Measurements from ENCODE around the gene MYZAP. TPM values are rescaled to one million over a fixed set of nuclear protein-coding genes. Genes with fewer than 3 reads are reported as not detected.
A peak's percentile ranks its signal among the peaks of the same experiment; 100 is the strongest.

Gene MYZAP
- total RNA-seq, 1 donor from 2014 or later: not detected

DNA sequence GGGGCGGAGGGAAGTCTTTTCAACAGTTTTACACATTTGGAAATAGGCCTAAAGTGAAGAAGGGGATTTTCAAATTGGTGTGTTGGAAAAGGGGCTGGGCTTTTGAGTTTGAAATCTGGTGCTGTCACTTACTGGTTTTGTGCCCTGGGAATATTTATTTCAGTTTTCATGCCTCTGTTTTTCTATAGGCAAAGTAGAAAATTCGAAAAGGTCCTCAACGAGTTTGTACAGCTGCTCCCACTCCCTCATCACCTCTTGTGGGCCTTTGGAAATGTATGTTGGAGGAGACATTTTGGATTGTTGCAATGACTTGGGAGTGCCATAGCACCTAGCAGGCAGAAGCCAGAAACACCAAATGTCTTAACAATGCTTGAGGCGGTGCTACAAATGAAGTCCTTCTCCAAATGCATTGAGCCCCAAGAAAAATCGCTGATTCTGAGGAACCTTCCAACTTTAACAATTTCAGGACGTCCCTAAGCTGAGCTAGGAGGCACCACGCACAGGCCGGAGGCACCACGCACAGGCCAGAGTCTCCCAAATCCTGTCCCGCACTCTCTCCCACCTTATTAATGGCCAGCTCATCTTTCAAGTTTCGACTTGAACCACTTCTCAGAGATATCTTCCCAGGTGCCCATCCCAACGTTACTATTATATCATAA, 114.2 kb downstream of the MYZAP start:
- Mint-ChIP-seq H3K4me3 (peak overlapping the region; percentile 96), H3K27me3 (ENCODE audit: insufficient read depth, low read depth) (no peaks in the 10 kb centered on the region), H3K4me1 (peaks cover 15% of the 10 kb centered on the region), H3K36me3 (peaks cover 4% of the 10 kb centered on the region), H3K27ac (peak overlapping the region; percentile 64), H3K9me3 (no peaks in the 10 kb centered on the region)
- H3K27me3 ChIP-seq: peaks cover 30% of the 10 kb centered on the region
- peak overlapping the region; percentile 92 for H3K4me2 ChIP-seq
- H3K9ac ChIP-seq: no peak overlapping the region
- peaks cover 40% of the 10 kb centered on the region for H3K79me2 ChIP-seq (ENCODE audit: low read depth)
- DNase-seq (ENCODE audit: low spot score): no peak
- TF ChIP-seq EZH2 (IDR thresholded peaks at IDR 0.05): no peak
- no peak for TF ChIP-seq EZH2phosphoT487 (IDR thresholded peaks at IDR 0.05)
- no peak for TF ChIP-seq CTCF (IDR thresholded peaks at IDR 0.05)
- H2AFZ ChIP-seq (replicated peaks): peak overlapping the region; percentile 95
- H3K4me1 ChIP-seq: peaks cover 9% of the 10 kb centered on the region
- H3K4me3 ChIP-seq: peak overlapping the region; percentile 79
- peaks cover 4% of the 10 kb centered on the region for H3K36me3 ChIP-seq
- H3K9me3 ChIP-seq (ENCODE audit: low read depth): no peaks in the 10 kb centered on the region
- peaks cover 4% of the 10 kb centered on the region for H4K20me1 ChIP-seq (ENCODE audit: low read depth)
- no peaks in the 10 kb centered on the region for H3F3A ChIP-seq (ENCODE audit: low read depth)
- H3K27ac ChIP-seq: no peak overlapping the region

GRCh38 chr15:57706405-57707209, 114.9 kb downstream of the MYZAP start, which contains the start of gene POLR2M:
POLR2M (plus strand) TSS chr15:57706714; CDS start chr15:57706843, 129 bp downstream.
- TF ChIP-seq CTCF (IDR thresholded peaks at IDR 0.05) (no peak), EZH2 (IDR thresholded peaks at IDR 0.05) (peak; percentile 44), EZH2phosphoT487 (IDR thresholded peaks at IDR 0.05) (no peak)
- H3K9ac ChIP-seq: peak within 1 kb of the TSS; percentile 77
- H4K20me1 ChIP-seq (ENCODE audit: low read depth): peaks cover 4% of the 10 kb centered on the region
- H3K9me3 Mint-ChIP-seq: no peaks in the 10 kb centered on the region
- no peak within 1 kb of the TSS for H3K27ac ChIP-seq
- peak within 1 kb of the TSS; percentile 95 for H2AFZ ChIP-seq (replicated peaks)
- peak; percentile 83 for DNase-seq (ENCODE audit: low spot score)
- no peaks in the 10 kb centered on the region for H3F3A ChIP-seq (ENCODE audit: low read depth)
- peaks cover 4% of the 10 kb centered on the region for H3K36me3 ChIP-seq
- peaks cover 9% of the 10 kb centered on the region for H3K4me1 ChIP-seq
- H3K9me3 ChIP-seq (ENCODE audit: low read depth): no peaks in the 10 kb centered on the region
- peak within 1 kb of the TSS; percentile 76 for H3K27ac Mint-ChIP-seq
- H3K36me3 Mint-ChIP-seq: peaks cover 7% of the 10 kb centered on the region
- peak within 1 kb of the TSS; percentile 79 for H3K4me3 ChIP-seq
- peak within 1 kb of the TSS; percentile 92 for H3K4me2 ChIP-seq
- H3K27me3 Mint-ChIP-seq (ENCODE audit: insufficient read depth, low read depth): no peaks in the 10 kb centered on the region
- peaks cover 15% of the 10 kb centered on the region for H3K4me1 Mint-ChIP-seq
- peaks cover 23% of the 10 kb centered on the region for H3K27me3 ChIP-seq
- peak within 1 kb of the TSS; percentile 96 for H3K4me3 Mint-ChIP-seq
- peaks cover 40% of the 10 kb centered on the region for H3K79me2 ChIP-seq (ENCODE audit: low read depth)

GRCh38 chr15:57708047-57708446, 116.3 kb downstream of the MYZAP start:
- H3F3A ChIP-seq (ENCODE audit: low read depth): no peaks in the 10 kb centered on the region
- H3K9ac ChIP-seq: peak overlapping the region; percentile 77
- H3K4me1 Mint-ChIP-seq: peaks cover 15% of the 10 kb centered on the region
- no peaks in the 10 kb centered on the region for H3K9me3 Mint-ChIP-seq
- H3K27me3 ChIP-seq: peaks cover 16% of the 10 kb centered on the region
- H3K4me2 ChIP-seq: peak overlapping the region; percentile 92
- H3K27ac ChIP-seq: no peak overlapping the region
- H3K79me2 ChIP-seq (ENCODE audit: low read depth): peaks cover 40% of the 10 kb centered on the region
- no peak for DNase-seq (ENCODE audit: low spot score)
- H3K4me3 ChIP-seq: peak overlapping the region; percentile 79
- no peak overlapping the region for H2AFZ ChIP-seq (replicated peaks)
- TF ChIP-seq EZH2 (IDR thresholded peaks at IDR 0.05) (no peak), CTCF (IDR thresholded peaks at IDR 0.05) (no peak), EZH2phosphoT487 (IDR thresholded peaks at IDR 0.05) (no peak)
- no peak overlapping the region for H3K27ac Mint-ChIP-seq
- H3K4me3 Mint-ChIP-seq: peak overlapping the region; percentile 96
- H3K9me3 ChIP-seq (ENCODE audit: low read depth): no peaks in the 10 kb centered on the region
- peaks cover 4% of the 10 kb centered on the region for H3K36me3 ChIP-seq
- peaks cover 4% of the 10 kb centered on the region for H4K20me1 ChIP-seq (ENCODE audit: low read depth)
- H3K4me1 ChIP-seq: peaks cover 9% of the 10 kb centered on the region
- H3K27me3 Mint-ChIP-seq (ENCODE audit: insufficient read depth, low read depth): no peaks in the 10 kb centered on the region
- H3K36me3 Mint-ChIP-seq: peaks cover 16% of the 10 kb centered on the region

Data from neural progenitor cell (in vitro differentiated cells).